GM21447 (cell line): Measurements from ENCODE around the gene ZNF692.

Experiments used
- ATAC-seq: cut with Tn5 transposase; IDR thresholded peaks from one replicate; pipeline ENCODE4 v1.9.1; 2021; ENCODE audit not compliant: unreplicated experiment

Gene ZNF692

DNA sequence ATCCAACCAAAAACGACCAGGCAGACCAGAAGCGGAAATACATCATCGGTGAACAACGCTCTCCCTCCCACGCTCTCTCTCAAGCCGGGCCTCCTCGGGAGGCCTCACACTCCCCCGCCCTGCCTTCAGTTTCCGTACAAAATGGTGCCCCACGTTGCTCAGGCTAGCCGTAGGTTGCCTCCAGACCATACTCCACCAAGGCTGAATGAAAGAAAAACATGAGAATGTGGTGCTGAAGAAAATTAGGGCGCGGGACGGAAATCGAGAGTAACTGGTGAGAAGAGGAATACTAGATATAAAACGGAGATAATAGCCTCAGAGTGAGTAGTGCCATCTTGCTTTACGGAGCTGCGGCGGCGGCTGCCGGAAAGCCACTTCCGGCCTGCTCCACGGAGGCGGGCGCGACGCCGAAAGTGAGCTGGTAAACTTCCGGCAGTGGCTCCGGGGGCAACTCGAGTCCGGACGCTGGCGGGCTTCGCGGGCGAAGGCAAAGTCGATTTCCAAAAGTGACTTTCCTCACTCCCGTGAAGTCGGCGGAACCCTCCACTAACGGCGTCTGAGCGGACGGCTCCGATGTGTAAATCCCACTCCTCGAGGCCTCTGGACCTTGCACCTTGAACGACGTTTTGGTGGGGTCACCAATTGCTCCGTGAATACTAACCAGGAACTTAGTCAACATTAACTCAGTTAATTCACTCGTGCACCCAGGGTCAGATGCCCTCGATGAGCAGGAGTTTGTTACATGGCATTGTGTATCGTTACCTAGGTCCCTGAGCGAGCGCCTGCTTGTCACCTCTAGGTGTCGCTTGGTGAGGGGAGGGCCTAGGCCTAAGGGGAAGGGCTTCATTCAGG is 32.8 kb downstream of the ZNF692 start, which contains the start of gene SH3BP5L:
Gene SH3BP5L, minus strand, starts transcription at position 7 of the 852 bp plus-strand sequence. CDS start 980 bp downstream, outside the sequence.
- ATAC-seq, result peak; percentile 91

DNA sequence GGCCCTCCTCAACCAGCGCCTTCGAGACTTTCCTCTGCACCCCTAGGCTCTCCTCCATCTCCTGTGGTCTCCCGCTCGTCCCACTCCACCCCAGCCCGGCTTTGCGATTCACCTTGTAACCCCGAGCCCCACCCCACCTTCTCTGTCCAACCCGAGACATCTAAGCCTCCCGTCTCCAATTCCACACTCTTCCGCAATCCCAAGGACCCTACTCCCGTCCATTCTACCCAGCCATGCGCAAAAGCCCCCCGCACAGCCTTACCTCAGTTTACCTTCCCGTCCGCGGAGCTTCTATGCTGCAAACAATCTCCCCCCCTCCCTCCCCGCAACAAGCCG is 33.3 kb downstream of the ZNF692 start:
- ATAC-seq, result peak; percentile 3

DNA sequence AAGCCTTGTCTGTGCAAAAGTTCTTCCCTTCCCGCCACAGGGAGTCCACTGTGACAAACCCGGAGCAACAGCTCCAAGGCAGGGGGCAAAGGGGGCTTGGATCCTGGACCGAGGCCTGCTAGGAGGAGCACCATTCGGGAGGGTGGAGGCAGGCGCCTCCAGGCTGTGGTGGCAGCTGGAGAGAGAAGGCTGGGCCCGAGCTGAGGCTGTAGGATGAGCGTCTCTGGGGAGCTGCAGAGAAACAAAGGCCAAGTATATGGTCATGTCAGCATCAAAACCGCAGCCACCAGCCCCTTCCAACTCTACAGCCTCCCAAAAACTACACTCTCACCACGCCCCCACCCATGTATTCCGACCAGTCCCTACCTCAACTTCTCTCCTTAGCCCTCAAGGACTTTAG is 33.7 kb downstream of the ZNF692 start:
- no peak for ATAC-seq

DNA sequence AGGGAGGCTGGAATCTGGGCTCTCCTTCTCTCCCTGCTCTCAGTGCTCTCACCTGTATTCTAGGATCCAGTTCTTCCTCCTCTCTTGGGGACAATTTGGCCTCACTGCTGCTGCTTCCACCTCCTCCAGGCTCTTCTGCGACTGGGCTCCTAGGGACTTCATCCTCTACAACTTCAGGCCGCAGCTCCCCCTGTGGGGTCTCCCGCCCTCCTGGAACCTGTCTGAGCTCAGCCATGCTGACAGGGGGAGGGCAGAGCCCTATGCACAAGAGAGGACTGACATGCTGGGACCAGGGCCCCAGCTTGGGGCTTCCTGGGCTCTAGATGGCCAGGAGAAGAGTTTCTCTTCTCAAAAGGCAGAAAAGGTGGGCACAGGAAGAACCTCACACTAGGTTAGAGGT is 34.2 kb downstream of the ZNF692 start:
- no peak for ATAC-seq

DNA sequence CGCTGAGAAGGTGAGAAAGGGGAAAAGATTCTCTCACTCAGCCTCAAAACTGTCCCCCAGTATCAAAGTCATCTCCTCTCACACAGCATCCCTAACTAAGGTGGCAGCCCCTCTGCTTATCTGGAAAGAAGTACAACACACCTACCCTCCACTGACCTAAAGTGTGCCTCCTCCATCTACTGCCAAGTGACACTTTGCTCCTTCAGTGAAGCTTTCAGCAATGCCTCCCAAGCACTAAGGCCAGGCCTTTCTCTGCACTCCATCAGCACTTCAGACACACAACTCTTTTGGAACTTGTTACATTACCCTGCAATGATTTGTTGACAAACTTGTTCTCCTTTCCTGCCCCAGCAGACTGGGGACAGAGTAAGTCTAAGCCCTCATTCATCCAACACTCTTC is 34.6 kb downstream of the ZNF692 start:
- ATAC-seq, result no peak

DNA sequence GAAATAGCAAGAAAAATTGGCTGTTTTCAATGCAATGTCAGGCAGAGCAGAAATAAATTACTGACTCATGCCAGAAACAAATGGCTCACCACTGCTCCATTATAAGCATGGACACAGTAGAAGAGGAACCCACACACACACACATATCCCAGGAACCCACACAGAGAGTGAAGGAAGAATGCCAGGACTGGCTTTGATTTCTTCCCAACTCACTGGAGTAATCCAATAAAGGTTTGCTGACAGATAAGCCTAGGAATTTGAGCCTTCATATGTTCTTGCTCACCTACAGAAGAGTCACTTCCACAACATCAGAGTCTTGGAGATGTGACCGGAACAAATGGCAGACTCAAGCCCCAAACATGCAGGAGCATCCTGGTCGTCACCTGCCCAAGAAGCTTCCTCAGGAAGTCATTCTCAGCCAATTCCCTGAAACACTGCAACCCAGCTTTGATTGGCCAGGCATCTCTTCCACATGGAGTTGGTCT is 35.3 kb downstream of the ZNF692 start:
- ATAC-seq, result no peak

DNA sequence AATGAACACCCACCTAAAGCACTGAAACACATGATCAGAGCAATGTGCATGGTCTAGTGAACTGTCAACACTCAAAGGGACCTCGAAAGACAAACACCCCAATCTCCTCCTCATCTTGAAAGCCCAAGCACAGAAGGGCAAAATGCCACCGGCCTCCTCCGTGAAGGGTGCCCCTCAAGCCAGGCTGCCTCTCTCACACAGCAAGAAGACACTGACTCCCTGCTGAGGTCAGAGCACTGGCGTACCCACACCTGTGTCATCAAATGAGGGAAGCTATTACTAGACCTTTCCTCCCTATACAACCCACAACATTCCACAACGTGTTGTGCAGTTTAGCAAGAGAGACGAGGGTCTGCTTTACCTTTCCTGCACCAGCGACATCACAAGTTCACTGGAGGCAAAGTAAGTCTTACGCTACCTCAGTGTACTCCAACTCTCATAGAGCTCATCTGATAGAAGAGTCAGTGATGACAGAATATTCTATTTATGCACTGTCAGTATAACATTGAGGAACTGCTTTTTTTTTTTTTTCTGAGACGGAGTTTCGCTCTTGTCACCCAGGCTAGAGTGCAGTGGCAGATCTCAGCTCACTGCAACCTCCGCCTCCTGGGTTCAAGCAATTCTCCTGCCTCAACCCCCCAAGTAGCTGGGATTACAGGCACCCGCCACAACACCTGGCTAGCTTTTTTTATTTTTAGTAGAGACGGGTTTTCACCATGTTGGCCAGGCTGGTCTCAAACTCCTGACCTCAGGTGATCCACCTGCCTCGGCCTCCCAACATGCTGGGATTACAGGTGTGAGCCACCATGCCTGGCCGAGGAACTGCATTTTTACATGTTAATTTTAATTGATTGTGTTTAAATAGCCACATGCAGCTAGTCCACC is 36.5 kb downstream of the ZNF692 start:
- ATAC-seq, result no peak

DNA sequence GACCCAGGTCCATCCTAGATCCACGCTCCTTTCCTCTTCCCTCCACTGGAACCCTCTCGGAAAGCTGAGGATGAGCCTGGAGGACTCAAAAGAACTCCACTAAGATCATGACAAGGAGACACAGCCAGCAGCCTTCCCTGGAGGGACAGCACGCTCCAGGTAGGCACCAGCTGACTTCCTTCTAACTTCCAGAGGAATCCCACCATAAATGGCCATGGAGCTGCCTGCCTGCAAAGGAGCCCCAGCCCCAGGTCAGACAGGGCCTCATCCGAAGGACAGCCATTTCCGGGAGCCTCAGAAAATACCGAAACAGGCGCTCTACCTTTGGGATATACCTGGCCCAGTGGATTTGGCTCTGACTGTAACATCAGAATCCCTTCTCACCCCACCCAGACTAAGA is 37.2 kb downstream of the ZNF692 start:
- no peak for ATAC-seq

DNA sequence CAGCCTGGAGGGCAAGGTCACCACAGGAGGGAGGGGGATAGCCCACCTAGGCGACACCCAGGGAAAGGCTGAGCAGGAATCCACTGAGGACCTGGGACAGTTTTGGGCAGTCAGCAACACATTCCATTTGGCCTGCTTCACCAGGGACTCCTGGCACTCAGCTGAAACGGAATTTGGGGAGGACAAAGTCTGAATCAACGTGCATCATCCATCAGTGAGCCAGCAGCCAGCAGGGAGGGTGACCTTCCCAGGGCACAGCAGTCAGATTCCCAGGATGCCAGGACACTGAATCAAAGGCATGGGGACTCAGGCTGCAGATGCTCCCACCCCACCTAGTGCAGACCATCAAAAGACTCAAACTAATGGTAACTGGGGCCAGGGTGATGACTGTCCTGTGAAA is 37.8 kb downstream of the ZNF692 start:
- no peak for ATAC-seq

DNA sequence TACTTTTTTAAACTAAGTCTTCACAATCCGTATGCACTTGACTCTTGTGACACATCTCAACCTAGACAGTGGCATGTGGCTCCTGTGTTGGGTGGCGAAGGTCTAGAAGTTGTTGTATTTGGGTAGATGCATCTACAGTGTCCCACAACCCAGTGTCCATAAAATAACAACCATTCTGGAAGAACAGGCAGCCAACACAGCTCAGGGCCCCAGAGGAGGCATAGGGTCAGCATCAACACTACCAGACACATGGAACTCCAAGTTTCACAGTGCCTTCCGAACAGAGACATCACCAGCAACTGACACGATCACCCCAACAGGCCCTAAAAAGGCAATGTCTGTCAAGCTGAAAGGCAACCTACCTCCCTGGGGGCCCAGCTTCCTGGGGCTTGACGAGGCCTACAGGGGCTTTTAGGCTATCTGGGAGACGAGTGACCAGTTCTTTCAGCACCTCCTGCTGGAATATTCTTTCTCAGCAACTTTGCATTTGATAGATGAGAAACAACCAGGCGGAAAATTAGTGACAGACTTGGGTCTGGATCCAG is 38.8 kb downstream of the ZNF692 start:
- ATAC-seq, result no peak

DNA sequence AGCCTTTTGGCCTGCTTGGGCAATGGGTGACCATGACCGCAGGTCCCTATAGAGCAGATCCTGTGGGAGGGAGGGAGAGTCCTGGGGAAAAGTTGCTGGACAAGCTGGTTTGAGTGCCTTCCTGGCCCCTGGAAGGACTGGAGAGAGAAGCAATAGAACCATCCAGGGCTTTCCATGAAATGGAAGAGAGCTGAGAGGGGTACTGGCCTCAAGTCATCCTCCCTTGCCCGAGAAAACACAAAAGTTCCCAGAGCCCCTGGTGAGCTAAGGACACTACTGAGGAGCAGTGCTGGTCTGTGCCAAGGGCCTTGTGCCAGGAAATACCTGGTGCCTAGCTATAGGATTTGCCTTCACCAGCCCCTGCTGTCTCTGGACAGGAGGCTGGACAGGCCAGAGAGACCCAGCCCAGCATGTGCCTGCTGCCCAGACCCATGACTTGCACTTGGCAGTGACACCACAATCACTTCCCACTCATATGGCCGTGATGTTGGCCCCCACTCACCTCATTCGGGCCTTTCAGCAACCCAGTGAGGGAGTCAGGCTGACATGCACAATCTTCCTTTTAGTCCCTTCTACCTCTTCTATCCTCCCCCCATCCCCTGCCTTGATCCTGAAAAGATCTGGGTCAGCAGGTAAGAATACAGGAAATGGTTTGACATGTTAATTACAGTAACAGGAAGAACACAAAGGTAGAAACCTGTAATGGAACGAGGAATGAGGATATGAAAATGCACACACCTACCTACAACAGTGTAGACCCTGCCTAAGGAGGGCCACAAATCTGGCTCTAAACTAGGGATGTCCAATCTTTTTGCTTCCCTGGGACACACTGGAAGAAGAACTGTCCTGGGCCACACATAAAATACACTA is 40.1 kb downstream of the ZNF692 start:
- ATAC-seq, result peak; percentile 44

DNA sequence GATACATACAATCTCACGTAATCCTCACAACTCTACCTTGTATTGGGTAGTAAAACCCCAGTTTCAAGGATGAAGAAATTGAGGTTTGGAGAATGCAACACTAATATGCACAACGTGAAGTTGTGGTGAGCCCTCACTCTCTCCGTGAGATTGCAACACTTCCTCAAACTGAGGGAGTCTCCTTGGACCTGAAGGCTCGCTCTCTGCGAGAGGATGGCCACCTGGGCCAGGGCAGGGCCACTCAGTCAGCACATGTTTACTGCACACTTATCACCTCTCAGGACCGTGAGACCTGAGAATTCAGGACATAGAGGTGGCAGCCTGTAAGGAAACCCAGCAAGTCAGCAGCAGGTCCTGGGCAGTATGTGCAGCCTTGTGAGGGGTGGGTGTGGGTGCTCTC is 41.8 kb downstream of the ZNF692 start:
- ATAC-seq, result no peak

DNA sequence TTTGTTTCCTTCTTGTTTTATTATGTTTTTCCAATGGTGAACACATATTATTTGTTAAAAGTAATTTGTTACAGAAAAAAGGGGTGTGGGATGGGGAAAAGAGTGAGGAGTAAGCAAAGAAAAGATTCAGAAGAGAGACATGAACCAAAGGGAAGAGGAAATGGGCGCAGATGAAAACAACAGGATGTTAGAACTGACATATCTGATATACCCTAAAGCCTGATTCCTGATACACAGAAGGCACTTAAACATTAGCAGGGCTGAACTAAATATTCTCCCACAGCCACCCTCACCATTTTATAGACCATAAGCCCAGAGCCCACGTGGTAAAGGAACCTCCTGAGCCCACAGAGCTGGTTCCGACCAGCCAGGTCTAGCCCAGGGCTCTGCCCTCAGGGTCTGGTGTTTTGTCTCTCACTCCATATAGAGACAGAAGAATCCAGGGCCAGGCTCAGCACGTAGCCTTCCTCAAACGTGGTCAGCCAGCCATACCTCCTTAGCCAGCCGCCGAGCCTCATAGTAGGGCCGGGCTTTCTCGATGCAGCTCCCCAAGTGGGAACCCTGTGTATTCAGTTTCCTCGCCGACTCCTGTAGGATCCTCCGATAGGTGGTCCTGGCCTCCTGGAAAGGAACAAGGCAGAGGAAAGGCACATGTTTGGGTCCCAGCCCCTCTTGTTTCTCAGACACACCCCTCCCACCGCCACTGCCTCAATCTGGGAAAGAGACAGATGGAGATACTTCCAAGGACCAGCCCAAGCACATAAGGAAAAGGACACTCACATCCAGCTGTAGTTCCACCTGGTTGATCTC is 42.6 kb downstream of the ZNF692 start:
- no peak for ATAC-seq

DNA sequence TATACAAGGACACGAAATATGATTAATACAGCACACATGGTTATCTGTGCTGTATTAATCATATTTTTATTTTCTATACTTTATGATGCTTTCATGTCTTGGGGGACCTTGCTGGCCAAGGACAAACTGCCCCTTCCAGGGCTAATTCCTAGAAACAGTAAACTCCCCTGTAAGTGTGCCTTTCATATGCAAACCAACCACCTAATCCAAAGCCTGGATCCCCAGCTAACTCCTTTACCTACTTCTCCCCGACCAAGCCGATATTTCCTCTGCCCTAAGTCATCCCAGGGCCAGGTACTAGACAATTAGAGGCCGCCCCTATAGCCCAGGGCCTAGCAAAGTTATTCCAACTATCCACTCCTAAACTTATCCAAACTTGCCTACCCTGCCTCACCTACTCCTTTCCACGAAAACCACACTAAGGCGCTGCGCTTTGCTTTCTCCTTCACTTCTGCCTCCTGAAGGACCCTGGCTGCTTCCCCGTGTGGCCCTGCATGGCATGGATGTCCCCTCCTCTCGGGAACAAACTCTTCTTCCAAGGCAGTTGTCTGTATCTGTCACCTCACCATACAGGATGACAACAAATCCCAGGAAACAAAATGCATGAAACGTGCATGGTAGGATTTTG is 43.4 kb downstream of the ZNF692 start:
- no peak for ATAC-seq

DNA sequence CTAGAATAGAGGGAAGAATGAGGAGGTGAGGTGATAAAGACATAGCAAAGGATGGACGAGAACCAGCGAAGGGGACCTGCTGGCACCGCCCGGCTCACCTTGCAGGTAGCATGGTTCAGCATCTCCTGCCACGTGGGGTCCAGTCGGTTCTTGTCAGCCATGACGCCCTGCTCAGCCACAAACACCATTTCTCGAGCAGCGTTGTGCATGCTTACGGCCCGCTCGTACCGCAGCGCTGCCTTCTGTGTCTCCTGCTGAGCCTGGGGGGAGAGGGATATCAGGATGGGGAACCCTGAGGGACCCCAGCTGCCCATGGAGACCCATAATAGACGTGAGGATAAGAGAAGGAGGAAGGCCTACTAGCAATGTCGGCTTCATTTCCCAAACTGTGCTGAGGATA is 44.5 kb downstream of the ZNF692 start:
- no peak for ATAC-seq

DNA sequence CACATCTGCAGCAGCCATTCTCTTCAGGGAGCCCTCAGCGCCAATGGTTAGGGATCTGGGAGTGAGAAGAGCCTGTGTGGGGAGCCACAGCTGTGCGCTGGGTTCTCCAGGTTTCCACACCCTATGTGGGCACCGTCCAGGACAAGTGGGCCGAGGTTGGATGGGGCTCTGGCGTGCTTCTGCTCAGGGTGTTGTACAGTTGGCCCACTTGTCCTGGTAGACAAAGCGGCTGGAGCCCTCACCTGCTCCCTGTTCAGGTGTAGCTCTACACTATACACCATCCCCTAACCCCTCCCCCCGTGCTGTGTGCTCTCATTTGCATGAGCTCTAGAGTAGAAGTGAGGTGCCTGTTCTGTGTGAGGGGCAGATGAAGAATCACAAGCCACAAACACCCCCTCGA is 45.3 kb downstream of the ZNF692 start:
- ATAC-seq, result no peak

DNA sequence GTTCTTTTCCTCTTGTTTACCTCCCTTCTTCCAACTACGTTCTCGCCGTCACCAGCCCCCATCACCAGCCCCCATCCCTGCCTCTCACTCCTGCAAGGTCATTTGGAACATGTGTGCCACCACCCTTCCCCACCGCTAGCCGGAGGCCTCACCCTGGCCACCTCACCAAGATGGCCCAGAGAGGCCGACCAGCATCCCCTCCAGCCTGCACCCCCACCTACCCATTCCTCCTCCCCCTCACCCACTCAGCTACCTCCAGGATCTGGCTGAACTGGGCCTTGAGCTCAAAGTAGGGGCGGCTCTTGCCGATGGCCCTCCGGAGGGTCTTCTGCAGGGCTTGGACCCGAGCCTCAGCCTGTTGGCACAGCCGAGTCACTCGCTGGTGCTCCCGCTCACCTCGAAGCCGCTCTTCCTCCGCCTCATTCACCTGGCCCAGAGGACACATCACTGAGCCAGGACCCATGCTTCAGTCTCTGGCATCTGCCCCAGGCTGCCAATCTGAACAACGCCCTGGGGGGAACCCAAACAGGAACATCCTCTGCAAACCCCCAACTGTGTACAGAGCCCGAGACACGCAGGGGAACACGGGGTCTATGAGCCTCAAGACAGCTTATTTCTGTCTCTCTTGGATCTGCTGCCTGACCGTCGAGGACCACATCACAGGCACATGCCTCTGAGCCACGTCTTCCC is 46.0 kb downstream of the ZNF692 start:
- ATAC-seq, result no peak

DNA sequence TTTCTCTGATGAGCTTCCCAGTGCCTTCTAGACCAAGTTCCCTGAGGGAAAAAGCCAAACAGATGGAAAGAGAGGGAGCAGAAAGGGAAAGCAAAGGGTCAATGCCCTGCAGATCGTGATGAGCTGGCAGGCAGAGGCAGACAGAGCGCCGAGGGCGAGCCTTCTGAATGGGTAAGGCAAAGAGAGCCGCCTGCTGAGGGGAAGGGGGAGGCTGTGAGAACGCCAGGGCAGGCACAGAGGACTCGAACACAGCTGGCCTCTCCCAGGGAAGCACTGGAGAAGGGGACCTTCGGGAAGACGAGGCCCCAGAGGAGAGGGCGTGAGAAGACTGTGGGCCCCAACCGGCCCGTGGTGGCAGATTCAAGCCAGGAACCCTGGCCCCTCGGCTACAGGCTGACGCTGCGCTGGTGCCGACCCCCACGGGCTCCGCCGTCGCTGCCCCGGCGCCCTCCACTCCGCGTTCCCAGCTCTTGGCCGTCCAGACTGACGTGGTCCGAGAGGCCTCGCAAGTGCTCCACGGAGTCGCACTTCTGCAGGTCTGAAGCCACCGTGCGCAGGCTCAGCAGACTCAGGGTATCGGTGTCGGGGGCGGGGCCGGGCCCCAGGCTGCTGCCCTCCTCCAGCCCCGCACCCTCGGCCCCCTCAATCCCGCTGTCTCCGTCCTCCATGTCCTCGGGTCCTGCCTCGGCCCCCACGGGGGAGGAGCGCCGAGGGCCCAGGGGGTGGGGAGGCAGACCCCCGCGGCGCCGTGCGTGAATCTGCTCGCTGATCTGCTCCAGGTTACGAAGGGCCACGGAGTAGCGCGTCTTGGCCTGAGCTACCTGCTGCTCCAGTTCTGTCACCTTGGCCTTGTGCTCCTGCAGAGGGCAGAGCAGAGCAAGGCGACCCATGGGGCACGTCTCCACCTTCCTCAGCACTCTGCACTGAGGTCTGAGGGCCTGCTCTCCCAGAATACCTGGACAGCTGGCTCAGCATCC is 47.1 kb downstream of the ZNF692 start:
- ATAC-seq, result no peak
